H9 (cell line): ENCODE measurements around the gene CCDC198. TPM values are rescaled to one million over a fixed set of nuclear protein-coding genes. Genes with fewer than 3 reads are reported as not detected.

ENCODE experiments used
- DNase-seq: peaks from one replicate; pipeline ENCODE4 v3.0.0-alpha.2; 2017
- H2AFZ ChIP-seq: one replicate; pipeline ENCODE4 v1.6.1; 2013; ENCODE audit warnings: mild to moderate bottlenecking, low read length, control low read depth, moderate library complexity
- H2AK5ac ChIP-seq: 2 replicates; pipeline ENCODE4 v1.6.1; 2013; ENCODE audit warnings: low read length, control low read depth, mixed read lengths; ENCODE audit not compliant: insufficient read length
- H2BK120ac ChIP-seq: one replicate; pipeline ENCODE4 v1.6.1; 2013; ENCODE audit warnings: low read depth, mild to moderate bottlenecking, low read length, control low read depth, inconsistent platforms; ENCODE audit not compliant: poor library complexity, severe bottlenecking
- H2BK12ac ChIP-seq: 2 replicates; pipeline ENCODE4 v1.6.1; 2013; ENCODE audit warnings: low read length, control low read depth, mixed read lengths, low read depth; ENCODE audit not compliant: insufficient read length
- H2BK15ac ChIP-seq: 2 replicates; pipeline ENCODE4 v1.6.1; 2013; ENCODE audit warnings: low read depth, low read length, control low read depth
- H2BK20ac ChIP-seq: one replicate; pipeline ENCODE4 v1.6.1; 2013; ENCODE audit warnings: low read depth, mild to moderate bottlenecking, low read length, control low read depth, inconsistent platforms; ENCODE audit not compliant: poor library complexity, severe bottlenecking
- H2BK5ac ChIP-seq: 2 replicates; pipeline ENCODE4 v1.6.1; 2013; ENCODE audit warnings: low read length, control low read depth, mixed read lengths; ENCODE audit not compliant: insufficient read length
- H3K14ac ChIP-seq: 2 replicates; pipeline ENCODE4 v1.6.1; 2013; ENCODE audit warnings: low read length, control low read depth; ENCODE audit not compliant: insufficient read depth
- H3K18ac ChIP-seq: 2 replicates; pipeline ENCODE4 v1.6.1; 2013; ENCODE audit warnings: low read depth, mild to moderate bottlenecking, mixed read lengths, low read length, control low read depth; ENCODE audit not compliant: insufficient read length
- H3K23ac ChIP-seq: 2 replicates; pipeline ENCODE4 v1.6.1; 2013; ENCODE audit warnings: low read length, control low read depth, mixed read lengths, low read depth; ENCODE audit not compliant: insufficient read length
- H3K23me2 ChIP-seq: 2 replicates; pipeline ENCODE4 v1.6.1; 2013; ENCODE audit warnings: low read depth, mild to moderate bottlenecking, mixed read lengths, low read length, control low read depth; ENCODE audit not compliant: insufficient read length, poor library complexity, severe bottlenecking
- H3K27ac ChIP-seq: 2 replicates; pipeline ENCODE4 v1.5.1; 2013; ENCODE audit warnings: low read length, control low read depth, mixed read lengths, low read depth; ENCODE audit not compliant: insufficient read length
- H3K27me3 ChIP-seq: 2 replicates; pipeline ENCODE4 v1.6.1; 2013; ENCODE audit warnings: low read length, control low read depth, inconsistent platforms; ENCODE audit not compliant: insufficient read depth
- H3K4ac ChIP-seq: 2 replicates; pipeline ENCODE4 v1.6.1; 2013; ENCODE audit warnings: low read depth, mild to moderate bottlenecking, control low read depth, inconsistent platforms, low read length, moderate library complexity
- H3K4me1 ChIP-seq: 2 replicates; pipeline ENCODE4 v1.6.1; 2013; ENCODE audit warnings: low read length, control low read depth, inconsistent platforms; ENCODE audit not compliant: insufficient read depth
- H3K4me2 ChIP-seq: 2 replicates; pipeline ENCODE4 v1.6.1; 2013; ENCODE audit warnings: low read length, control low read depth, mixed read lengths; ENCODE audit not compliant: insufficient read length, insufficient read depth
- H3K56ac ChIP-seq: 2 replicates; pipeline ENCODE4 v1.6.1; 2013; ENCODE audit warnings: low read depth, mild to moderate bottlenecking, mixed read lengths, low read length, control low read depth; ENCODE audit not compliant: insufficient read length
- H3K79me1 ChIP-seq: 2 replicates; pipeline ENCODE4 v1.6.1; 2013; ENCODE audit warnings: low read depth, mild to moderate bottlenecking, moderate library complexity, low read length, control low read depth, inconsistent platforms; ENCODE audit not compliant: insufficient read depth, poor library complexity, severe bottlenecking
- H3K79me2 ChIP-seq: 2 replicates; pipeline ENCODE4 v1.6.1; 2013; ENCODE audit warnings: low read length, control low read depth, inconsistent platforms; ENCODE audit not compliant: insufficient read depth
- H3K9ac ChIP-seq: 2 replicates; pipeline ENCODE4 v1.6.1; 2013; ENCODE audit warnings: low read length, control low read depth, mixed read lengths; ENCODE audit not compliant: insufficient read length; ENCODE audit errors: extremely low read depth
- H3K9me3 ChIP-seq: one replicate; pipeline ENCODE4 v1.6.1; 2013; ENCODE audit warnings: low read depth, low read length, inconsistent platforms; ENCODE audit not compliant: control insufficient read depth
- H3T11ph ChIP-seq: one replicate; pipeline ENCODE4 v1.6.1; 2013; ENCODE audit warnings: mild to moderate bottlenecking, low read length, control low read depth, inconsistent platforms
- H4K20me1 ChIP-seq: one replicate; pipeline ENCODE4 v1.6.1; 2013; ENCODE audit not compliant: control insufficient read depth, insufficient read length, insufficient read depth
- H4K5ac ChIP-seq: 2 replicates; pipeline ENCODE4 v1.6.1; 2013; ENCODE audit warnings: low read depth, mild to moderate bottlenecking, mixed read lengths, low read length, control low read depth; ENCODE audit not compliant: insufficient read length
- H4K8ac ChIP-seq: replicated peaks from 2 replicates; pipeline ENCODE4 v1.6.1; 2013; ENCODE audit warnings: low read length, control low read depth, mixed read lengths, low read depth; ENCODE audit not compliant: insufficient read length
- H4K91ac ChIP-seq: 2 replicates; pipeline ENCODE4 v1.6.1; 2013; ENCODE audit warnings: low read depth, mild to moderate bottlenecking, moderate library complexity, mixed read lengths, low read length, control low read depth; ENCODE audit not compliant: insufficient read length
- H3K27ac Mint-ChIP-seq, 3 experiments: 2 replicates in 2 of 3; 3 replicates in 1 of 3; pipeline ENCODE4 v1.8.0; 2020 to 2021; ENCODE audit warnings: mixed read lengths in 3 of 3, mild to moderate bottlenecking in 1 of 3, moderate library complexity in 1 of 3
- H3K27me3 Mint-ChIP-seq: 2 replicates; pipeline ENCODE4 v1.8.0; 2021; ENCODE audit warnings: low read depth, mild to moderate bottlenecking, moderate library complexity, mixed read lengths
- H3K36me3 Mint-ChIP-seq, 3 experiments: 2 replicates in 2 of 3; 3 replicates in 1 of 3; pipeline ENCODE4 v1.8.0; 2020 to 2021; ENCODE audit warnings: low read depth in 3 of 3, mixed read lengths in 3 of 3; ENCODE audit not compliant: insufficient read depth in 1 of 3
- H3K4me1 Mint-ChIP-seq, 2 experiments: 2 replicates each; pipeline ENCODE4 v1.8.0; 2020; ENCODE audit warnings: mixed read lengths in 2 of 2
- H3K4me3 Mint-ChIP-seq, 2 experiments: 2 replicates in 1 of 2; 3 replicates in 1 of 2; pipeline ENCODE4 v1.8.0; 2020 to 2021; ENCODE audit warnings: mild to moderate bottlenecking in 2 of 2, mixed read lengths in 2 of 2, moderate library complexity in 1 of 2
- H3K9me3 Mint-ChIP-seq, 2 experiments: 2 replicates in 1 of 2; 3 replicates in 1 of 2; pipeline ENCODE4 v1.8.0; 2020; ENCODE audit warnings: mild to moderate bottlenecking in 2 of 2, mixed read lengths in 2 of 2, moderate library complexity in 1 of 2
- WGBS: extraction: QIAGEN DNeasy Blood & Tissue Kit; methylation state at CpG from one replicate; pipeline ENCODE4 v1.1.7; 2013; ENCODE audit warnings: missing lambda C conversion rate, low lambda C conversion rate, mixed read lengths; ENCODE audit not compliant: insufficient read length; ENCODE audit errors: extremely low coverage; 5-methylcytosine and 5-hydroxymethylcytosine counted together
- total RNA-seq: library from RNA; stranded (reverse); gene quantifications from 2 replicates; pipeline ENCODE4 v1.2.1, GENCODE V29; 2021
- TF ChIP-seq, protein P1 (sequence below): fragments of 200-600 bp; sonication (generic); conservative IDR thresholded peaks from 3 replicates; pipeline ENCODE4 v1.8.0; 2021; ENCODE audit warnings: antibody characterized with exemption, mild to moderate bottlenecking

Gene CCDC198
- total RNA-seq, 1 experiment from 2014 or later = not detected

GRCh38 chr14:57498035-57498434 lies 4.4 kb upstream of the CCDC198 start:
- TF ChIP-seq, protein P1, sequence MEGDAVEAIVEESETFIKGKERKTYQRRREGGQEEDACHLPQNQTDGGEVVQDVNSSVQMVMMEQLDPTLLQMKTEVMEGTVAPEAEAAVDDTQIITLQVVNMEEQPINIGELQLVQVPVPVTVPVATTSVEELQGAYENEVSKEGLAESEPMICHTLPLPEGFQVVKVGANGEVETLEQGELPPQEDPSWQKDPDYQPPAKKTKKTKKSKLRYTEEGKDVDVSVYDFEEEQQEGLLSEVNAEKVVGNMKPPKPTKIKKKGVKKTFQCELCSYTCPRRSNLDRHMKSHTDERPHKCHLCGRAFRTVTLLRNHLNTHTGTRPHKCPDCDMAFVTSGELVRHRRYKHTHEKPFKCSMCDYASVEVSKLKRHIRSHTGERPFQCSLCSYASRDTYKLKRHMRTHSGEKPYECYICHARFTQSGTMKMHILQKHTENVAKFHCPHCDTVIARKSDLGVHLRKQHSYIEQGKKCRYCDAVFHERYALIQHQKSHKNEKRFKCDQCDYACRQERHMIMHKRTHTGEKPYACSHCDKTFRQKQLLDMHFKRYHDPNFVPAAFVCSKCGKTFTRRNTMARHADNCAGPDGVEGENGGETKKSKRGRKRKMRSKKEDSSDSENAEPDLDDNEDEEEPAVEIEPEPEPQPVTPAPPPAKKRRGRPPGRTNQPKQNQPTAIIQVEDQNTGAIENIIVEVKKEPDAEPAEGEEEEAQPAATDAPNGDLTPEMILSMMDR = no peak
- Histone ChIP-seq H4K8ac (no peak overlapping the region), H2BK120ac (no peak overlapping the region), H2BK20ac (no peak overlapping the region), H4K20me1 (no peaks in the 10 kb centered on the region), H3K27me3 (no peaks in the 10 kb centered on the region), H2BK12ac (no peak overlapping the region), H3K27ac (no peak overlapping the region), H3K9ac (no peak overlapping the region), H3K14ac (no peak overlapping the region), H3K4me2 (no peak overlapping the region), H2AK5ac (no peak overlapping the region), H3K79me2 (no peaks in the 10 kb centered on the region), H4K91ac (no peak overlapping the region), H3K23me2 (no peaks in the 10 kb centered on the region), H3K23ac (no peak overlapping the region), H3K79me1 (no peaks in the 10 kb centered on the region), H3K9me3 (no peaks in the 10 kb centered on the region), H3K4ac (no peak overlapping the region), H2BK15ac (no peak overlapping the region), H3T11ph (no peak overlapping the region), H3K18ac (no peak overlapping the region), H2AFZ (no peak overlapping the region), H3K4me1 (peaks cover 10% of the 10 kb centered on the region; the same call in 1 of the 2 replicates), H3K56ac (no peak overlapping the region), H4K5ac (no peak overlapping the region), H2BK5ac (no peak overlapping the region)
- Mint-ChIP-seq H3K9me3 (peaks cover 0 to 8% of the 10 kb centered on the region in 2 experiments; a peak in 2 of 5 replicates), H3K4me3 (no peak overlapping the region), H3K27me3 (peaks cover 2% of the 10 kb centered on the region; the same call in 1 of the 2 replicates), H3K4me1 (peaks cover 27% of the 10 kb centered on the region in 2 experiments), H3K27ac (no peak overlapping the region), H3K36me3 (peaks cover 0 to 2% (median 2%) of the 10 kb centered on the region in 3 experiments; a peak in 2 of 7 replicates)
- no CpG with 5 or more reads among the region's 4 CpGs for WGBS
- no peak for DNase-seq
